ENCODE data around the gene PDCD11. TPM values are rescaled to one million over a fixed set of nuclear protein-coding genes. Genes with fewer than 3 reads are reported as not detected.

Gene PDCD11
- total RNA-seq, 1 experiment from 2014 or later = 78.8 TPM

- TF ChIP-seq TCF7 (CRISPR knock-in tag; IDR thresholded peaks at IDR 0.05; ENCODE audit: low read depth) (no peak), CREM (CRISPR knock-in tag; IDR thresholded peaks at IDR 0.05) (no peak), ZNF317 (CRISPR knock-in tag; IDR thresholded peaks at IDR 0.05; ENCODE audit: borderline replicate concordance, low read depth) (no peak), JAZF1 (CRISPR knock-in tag; IDR thresholded peaks at IDR 0.05) (no peak), PREB (CRISPR knock-in tag; IDR thresholded peaks at IDR 0.05; ENCODE audit: borderline replicate concordance) (no peak), TEAD4 (CRISPR knock-in tag; IDR thresholded peaks at IDR 0.05) (no peak), ZNF423 (CRISPR knock-in tag; IDR thresholded peaks at IDR 0.05) (no peak), ETV6 (CRISPR knock-in tag; IDR thresholded peaks at IDR 0.05) (no peak), ZBTB21 (CRISPR knock-in tag; IDR thresholded peaks at IDR 0.05; ENCODE audit: borderline replicate concordance) (no peak), FOXP1 (CRISPR knock-in tag; IDR thresholded peaks at IDR 0.05; ENCODE audit: borderline replicate concordance) (no peak)
- TF ChIP-seq, protein P1, sequence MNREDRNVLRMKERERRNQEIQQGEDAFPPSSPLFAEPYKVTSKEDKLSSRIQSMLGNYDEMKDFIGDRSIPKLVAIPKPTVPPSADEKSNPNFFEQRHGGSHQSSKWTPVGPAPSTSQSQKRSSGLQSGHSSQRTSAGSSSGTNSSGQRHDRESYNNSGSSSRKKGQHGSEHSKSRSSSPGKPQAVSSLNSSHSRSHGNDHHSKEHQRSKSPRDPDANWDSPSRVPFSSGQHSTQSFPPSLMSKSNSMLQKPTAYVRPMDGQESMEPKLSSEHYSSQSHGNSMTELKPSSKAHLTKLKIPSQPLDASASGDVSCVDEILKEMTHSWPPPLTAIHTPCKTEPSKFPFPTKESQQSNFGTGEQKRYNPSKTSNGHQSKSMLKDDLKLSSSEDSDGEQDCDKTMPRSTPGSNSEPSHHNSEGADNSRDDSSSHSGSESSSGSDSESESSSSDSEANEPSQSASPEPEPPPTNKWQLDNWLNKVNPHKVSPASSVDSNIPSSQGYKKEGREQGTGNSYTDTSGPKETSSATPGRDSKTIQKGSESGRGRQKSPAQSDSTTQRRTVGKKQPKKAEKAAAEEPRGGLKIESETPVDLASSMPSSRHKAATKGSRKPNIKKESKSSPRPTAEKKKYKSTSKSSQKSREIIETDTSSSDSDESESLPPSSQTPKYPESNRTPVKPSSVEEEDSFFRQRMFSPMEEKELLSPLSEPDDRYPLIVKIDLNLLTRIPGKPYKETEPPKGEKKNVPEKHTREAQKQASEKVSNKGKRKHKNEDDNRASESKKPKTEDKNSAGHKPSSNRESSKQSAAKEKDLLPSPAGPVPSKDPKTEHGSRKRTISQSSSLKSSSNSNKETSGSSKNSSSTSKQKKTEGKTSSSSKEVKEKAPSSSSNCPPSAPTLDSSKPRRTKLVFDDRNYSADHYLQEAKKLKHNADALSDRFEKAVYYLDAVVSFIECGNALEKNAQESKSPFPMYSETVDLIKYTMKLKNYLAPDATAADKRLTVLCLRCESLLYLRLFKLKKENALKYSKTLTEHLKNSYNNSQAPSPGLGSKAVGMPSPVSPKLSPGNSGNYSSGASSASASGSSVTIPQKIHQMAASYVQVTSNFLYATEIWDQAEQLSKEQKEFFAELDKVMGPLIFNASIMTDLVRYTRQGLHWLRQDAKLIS (CRISPR knock-in tag; IDR thresholded peaks at IDR 0.05; ENCODE audit: borderline replicate concordance) = no peak
- TF ChIP-seq, protein P2, sequence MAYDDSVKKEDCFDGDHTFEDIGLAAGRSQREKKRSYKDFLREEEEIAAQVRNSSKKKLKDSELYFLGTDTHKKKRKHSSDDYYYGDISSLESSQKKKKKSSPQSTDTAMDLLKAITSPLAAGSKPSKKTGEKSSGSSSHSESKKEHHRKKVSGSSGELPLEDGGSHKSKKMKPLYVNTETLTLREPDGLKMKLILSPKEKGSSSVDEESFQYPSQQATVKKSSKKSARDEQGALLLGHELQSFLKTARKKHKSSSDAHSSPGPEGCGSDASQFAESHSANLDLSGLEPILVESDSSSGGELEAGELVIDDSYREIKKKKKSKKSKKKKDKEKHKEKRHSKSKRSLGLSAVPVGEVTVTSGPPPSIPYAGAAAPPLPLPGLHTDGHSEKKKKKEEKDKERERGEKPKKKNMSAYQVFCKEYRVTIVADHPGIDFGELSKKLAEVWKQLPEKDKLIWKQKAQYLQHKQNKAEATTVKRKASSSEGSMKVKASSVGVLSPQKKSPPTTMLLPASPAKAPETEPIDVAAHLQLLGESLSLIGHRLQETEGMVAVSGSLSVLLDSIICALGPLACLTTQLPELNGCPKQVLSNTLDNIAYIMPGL (CRISPR knock-in tag; IDR thresholded peaks at IDR 0.05) = no peak
- TF ChIP-seq, protein P3, sequence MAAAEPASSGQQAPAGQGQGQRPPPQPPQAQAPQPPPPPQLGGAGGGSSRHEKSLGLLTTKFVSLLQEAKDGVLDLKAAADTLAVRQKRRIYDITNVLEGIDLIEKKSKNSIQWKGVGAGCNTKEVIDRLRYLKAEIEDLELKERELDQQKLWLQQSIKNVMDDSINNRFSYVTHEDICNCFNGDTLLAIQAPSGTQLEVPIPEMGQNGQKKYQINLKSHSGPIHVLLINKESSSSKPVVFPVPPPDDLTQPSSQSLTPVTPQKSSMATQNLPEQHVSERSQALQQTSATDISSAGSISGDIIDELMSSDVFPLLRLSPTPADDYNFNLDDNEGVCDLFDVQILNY (CRISPR knock-in tag; IDR thresholded peaks at IDR 0.05) = no peak
- ChIA-PET CTCF (no interaction called here), POLR2A (no interaction called here)
- Mint-ChIP-seq H3K9me3 (no peaks in the 10 kb centered on the region), H3K27me3 (ENCODE audit: low read depth) (no peaks in the 10 kb centered on the region), H3K4me1 (peaks cover 2% of the 10 kb centered on the region; the same call in 1 of the 2 replicates), H3K4me3 (no peak overlapping the region), H3K27ac (no peak overlapping the region), H3K36me3 (peaks cover 53% of the 10 kb centered on the region)
- DNase-seq (ENCODE audit: low spot score) (no peak), ATAC-seq (no peak)
These were observed 49.5 kb downstream of the PDCD11 start for GRCh38 chr10:103445767-103446567.

GRCh38 chr10:103447187-103447586, 50.8 kb downstream of the PDCD11 start:
- Mint-ChIP-seq H3K4me3 (no peak overlapping the region), H3K27me3 (ENCODE audit: low read depth) (no peaks in the 10 kb centered on the region), H3K27ac (no peak overlapping the region), H3K36me3 (peaks cover 46% of the 10 kb centered on the region), H3K9me3 (no peaks in the 10 kb centered on the region), H3K4me1 (peaks cover 7% of the 10 kb centered on the region; the same call in 1 of the 2 replicates)
- ChIA-PET POLR2A (no interaction called here), CTCF (no interaction called here)
- DNase-seq (ENCODE audit: low spot score) (no peak), ATAC-seq (no peak)
- no peak for TF ChIP-seq ZSCAN18 (CRISPR knock-in tag; IDR thresholded peaks at IDR 0.05)
